Stimulated activated CD4-positive, alpha-beta T cell treated with anti-CD3 and anti-CD28 coated beads, Interleukin-1b, Interleukin-23, amount 100 ng/mL, for 48 hours (primary cell): ENCODE data around the gene ABCD1.
"Not testable (repeated sequence)": the region's sequence is repeated elsewhere in the genome, so short reads cannot be mapped to it uniquely, and the experiment has no call there.

Experiments
- DNase-seq: peaks from one replicate; pipeline ENCODE4 v3.0.0-alpha.2; 2020

The ABCD1 gene

GRCh38 chrX:153736071-153736820 lies 11.6 kb downstream of the ABCD1 start:
- DNase-seq: no peak

- no peak for DNase-seq
Measured at GRCh38 chrX:153736871-153737441, 12.3 kb downstream of the ABCD1 start.

GRCh38 chrX:153738056-153738605 lies 13.5 kb downstream of the ABCD1 start:
- no peak for DNase-seq

- DNase-seq: no peak
Measured at GRCh38 chrX:153739754-153740486, 15.3 kb downstream of the ABCD1 start.

- no peak for DNase-seq
Measured at GRCh38 chrX:153740631-153741222, 16.1 kb downstream of the ABCD1 start.

- DNase-seq: no peak
Measured at GRCh38 chrX:153741446-153741845, 16.8 kb downstream of the ABCD1 start.

GRCh38 chrX:153742111-153742510 lies 17.5 kb downstream of the ABCD1 start:
- not testable (repeated sequence) for DNase-seq

GRCh38 chrX:153742796-153743467 lies 18.3 kb downstream of the ABCD1 start:
- not testable (repeated sequence) for DNase-seq

- not testable (repeated sequence) for DNase-seq
Measured at GRCh38 chrX:153743468-153744209, 19.0 kb downstream of the ABCD1 start.

- DNase-seq: no peak
Measured at GRCh38 chrX:153744210-153745066, 19.8 kb downstream of the ABCD1 start.

GRCh38 chrX:153745067-153745433 lies 20.4 kb downstream of the ABCD1 start:
- DNase-seq: not testable (repeated sequence)

GRCh38 chrX:153746359-153746758 lies 21.7 kb downstream of the ABCD1 start:
- DNase-seq: no peak

GRCh38 chrX:153746991-153747390 lies 22.3 kb downstream of the ABCD1 start:
- DNase-seq: not testable (repeated sequence)

GRCh38 chrX:153749017-153749416 lies 24.4 kb downstream of the ABCD1 start:
- DNase-seq: not testable (repeated sequence)

- no peak for DNase-seq
Measured at GRCh38 chrX:153750127-153750774, 25.6 kb downstream of the ABCD1 start.

GRCh38 chrX:153755136-153755535 lies 30.5 kb downstream of the ABCD1 start:
- no peak for DNase-seq

GRCh38 chrX:153761863-153762262 lies 37.2 kb downstream of the ABCD1 start:
- no peak for DNase-seq

- no peak for DNase-seq
Measured at GRCh38 chrX:153762626-153763173, 38.0 kb downstream of the ABCD1 start.

- no peak for DNase-seq
Measured at GRCh38 chrX:153763298-153763932, 38.8 kb downstream of the ABCD1 start.
